GM21717 (cell line): Measurements from ENCODE around the gene ZNF669.

Source experiments
- ATAC-seq: cut with Tn5 transposase; IDR thresholded peaks from one replicate; pipeline ENCODE4 v1.9.1; 2021; ENCODE audit warnings: mild to moderate bottlenecking, moderate library complexity; ENCODE audit not compliant: unreplicated experiment

Gene ZNF669

GRCh38 chr1:247077213-247077612 is 26.9 kb downstream of the ZNF669 start:
- no peak for ATAC-seq

DNA sequence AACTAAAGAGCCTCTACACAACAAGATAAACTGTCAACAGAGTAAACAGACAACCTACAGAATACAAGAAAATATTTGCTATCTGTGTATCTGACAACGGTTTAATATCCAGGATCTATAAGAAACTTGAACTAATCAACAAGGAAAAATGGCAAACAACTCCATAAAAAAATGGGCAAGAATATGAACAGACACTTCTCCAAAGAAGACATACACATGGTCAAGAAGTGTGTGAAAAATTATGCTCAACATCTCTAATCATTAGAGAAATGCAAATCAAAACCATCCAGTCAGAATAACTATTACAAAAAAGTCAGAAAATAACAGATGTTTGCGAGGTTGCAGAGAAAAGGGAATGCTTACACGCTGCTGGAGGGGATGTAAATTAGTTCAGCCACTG is 33.5 kb downstream of the ZNF669 start:
- no peak for ATAC-seq

DNA sequence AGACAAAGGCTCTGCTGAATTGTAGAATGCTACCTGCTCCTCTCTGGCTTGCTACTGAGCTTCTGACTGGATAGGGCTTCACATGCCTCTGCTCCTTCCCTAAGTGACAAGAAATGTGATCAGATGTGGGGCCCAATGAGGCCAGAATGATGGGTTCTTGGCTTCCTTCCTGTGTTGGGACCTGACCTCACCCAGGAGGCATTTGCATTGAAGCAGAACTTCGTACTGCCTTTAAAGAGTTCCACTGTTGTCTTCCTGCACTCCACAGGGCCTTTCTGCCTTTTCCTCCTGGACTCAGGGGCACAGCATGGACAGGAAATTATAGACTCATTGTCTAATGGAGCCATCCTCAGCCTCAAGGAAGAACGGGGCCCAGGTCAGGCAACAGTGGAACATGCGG is 39.9 kb downstream of the ZNF669 start:
- no peak for ATAC-seq

DNA sequence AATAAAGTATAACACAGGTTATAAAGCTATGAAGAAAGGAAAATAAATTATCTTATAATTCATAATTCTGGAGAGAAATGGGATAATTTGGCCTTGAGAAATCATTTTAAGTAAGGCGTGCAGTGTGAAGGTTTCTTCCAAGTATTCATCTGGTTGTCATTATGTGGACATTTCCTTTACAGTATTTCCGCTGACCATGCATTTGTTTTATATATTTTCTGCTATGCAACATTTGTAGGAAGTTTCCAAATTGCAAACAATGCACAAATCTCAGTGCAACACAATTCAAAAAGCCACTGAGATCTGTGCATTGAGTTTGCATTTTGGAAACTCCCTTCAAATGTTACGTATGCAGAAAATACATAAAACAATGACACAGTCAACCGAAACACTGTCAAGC is 43.4 kb downstream of the ZNF669 start:
- no peak for ATAC-seq

- no peak for ATAC-seq
Measured at GRCh38 chr1:247056071-247056470, 48.1 kb downstream of the ZNF669 start.

DNA sequence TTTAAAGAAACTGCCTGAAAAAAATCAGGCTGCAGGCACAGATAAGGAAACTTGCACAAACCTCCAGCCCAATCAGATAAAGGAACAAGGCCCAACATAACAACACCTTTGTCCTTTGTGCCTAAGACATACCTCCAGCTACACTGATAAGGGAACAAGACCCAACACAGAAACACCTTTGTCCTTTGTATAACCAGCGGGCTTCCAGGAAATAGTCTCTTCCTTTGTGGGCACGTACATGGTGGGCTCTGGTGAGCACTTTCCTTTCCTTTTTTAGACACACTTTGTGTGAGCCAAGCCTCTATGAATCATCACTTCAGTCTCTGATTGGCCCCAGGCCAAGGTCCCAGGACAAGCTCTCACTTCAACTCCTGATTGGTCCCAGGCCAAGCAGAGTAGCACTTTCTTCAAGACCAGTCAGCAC is 49.2 kb downstream of the ZNF669 start:
- ATAC-seq: no peak
